Neural progenitor cell (in vitro differentiated cells): Measurements from ENCODE around the gene THEM4. TPM values are rescaled to one million over a fixed set of nuclear protein-coding genes. Genes with fewer than 3 reads are reported as not detected.

Source experiments
- DNase-seq: peaks from one replicate; pipeline ENCODE4 v3.0.0-alpha.2; 2016; ENCODE audit warnings: low spot score
- H2AFZ ChIP-seq: fragments of 200-600 bp; sonication (generic); replicated peaks from 2 replicates; pipeline ENCODE4 v1.6.1; 2016; ENCODE audit warnings: antibody characterized with exemption
- H3F3A ChIP-seq: fragments of 200-600 bp; sonication (generic); 2 replicates; pipeline ENCODE4 v1.6.1; 2016; ENCODE audit warnings: antibody characterized with exemption, low read depth
- H3K27ac ChIP-seq: fragments of 200-600 bp; sonication (generic); 2 replicates; pipeline ENCODE4 v1.5.1; 2016; ENCODE audit warnings: mild to moderate bottlenecking
- H3K27me3 ChIP-seq: fragments of 200-600 bp; sonication (generic); 2 replicates; pipeline ENCODE4 v1.6.1; 2016; ENCODE audit warnings: mild to moderate bottlenecking, moderate library complexity
- H3K36me3 ChIP-seq: fragments of 200-600 bp; sonication (generic); 2 replicates; pipeline ENCODE4 v1.5.1; 2016
- H3K4me1 ChIP-seq: fragments of 200-600 bp; sonication (generic); 2 replicates; pipeline ENCODE4 v1.6.1; 2016; ENCODE audit warnings: mixed run types
- H3K4me2 ChIP-seq: fragments of 200-600 bp; sonication (generic); 2 replicates; pipeline ENCODE4 v1.6.1; 2016
- H3K4me3 ChIP-seq: fragments of 200-600 bp; sonication (generic); 2 replicates; pipeline ENCODE4 v1.5.1; 2016
- H3K79me2 ChIP-seq: fragments of 200-600 bp; sonication (generic); 2 replicates; pipeline ENCODE4 v1.6.1; 2016; ENCODE audit warnings: low read depth
- H3K9ac ChIP-seq: fragments of 200-600 bp; sonication (generic); 2 replicates; pipeline ENCODE4 v1.6.1; 2016
- H3K9me3 ChIP-seq: fragments of 200-600 bp; sonication (generic); 2 replicates; pipeline ENCODE4 v1.5.1; 2016; ENCODE audit warnings: low read depth
- H4K20me1 ChIP-seq: fragments of 200-600 bp; sonication (generic); 2 replicates; pipeline ENCODE4 v1.6.1; 2016; ENCODE audit warnings: low read depth
- H3K27ac Mint-ChIP-seq: 3 replicates; pipeline ENCODE4 v1.8.0; 2021; ENCODE audit warnings: mixed read lengths
- H3K27me3 Mint-ChIP-seq: 2 replicates; pipeline ENCODE4 v1.8.0; 2022; ENCODE audit warnings: low read depth, mild to moderate bottlenecking, inconsistent platforms, moderate library complexity, mixed read lengths; ENCODE audit not compliant: insufficient read depth
- H3K36me3 Mint-ChIP-seq: 3 replicates; pipeline ENCODE4 v1.8.0; 2021; ENCODE audit warnings: mixed read lengths
- H3K4me1 Mint-ChIP-seq: 3 replicates; pipeline ENCODE4 v1.8.0; 2021; ENCODE audit warnings: mixed read lengths
- H3K4me3 Mint-ChIP-seq: 3 replicates; pipeline ENCODE4 v1.8.0; 2021; ENCODE audit warnings: mild to moderate bottlenecking, moderate library complexity, mixed read lengths
- H3K9me3 Mint-ChIP-seq: 3 replicates; pipeline ENCODE4 v1.8.0; 2020; ENCODE audit warnings: mixed read lengths
- EZH2 ChIP-seq: fragments of 200-600 bp; sonication (generic); IDR thresholded peaks from 2 replicates; pipeline ENCODE4 v1.6.1; 2017; ENCODE audit warnings: antibody characterized with exemption, mild to moderate bottlenecking, moderate library complexity
- EZH2phosphoT487 ChIP-seq: fragments of 200-600 bp; sonication (generic); IDR thresholded peaks from 2 replicates; pipeline ENCODE4 v1.6.1; 2017; ENCODE audit warnings: antibody characterized with exemption
- total RNA-seq: library from RNA; depleted of rRNA; stranded (reverse); fragments of >200 nt; gene quantifications from 2 replicates; pipeline ENCODE4 v1.2.3, GENCODE V29; 2015; ENCODE audit warnings: low replicate concordance
- TF ChIP-seq, protein P1 (sequence below): fragments of 200-600 bp; sonication (generic); IDR thresholded peaks from 2 replicates; pipeline ENCODE4 v1.5.1; 2017; ENCODE audit warnings: antibody characterized with exemption, mild to moderate bottlenecking

The THEM4 gene
- total RNA-seq, 1 donor from 2014 or later = 14.1 TPM

DNA sequence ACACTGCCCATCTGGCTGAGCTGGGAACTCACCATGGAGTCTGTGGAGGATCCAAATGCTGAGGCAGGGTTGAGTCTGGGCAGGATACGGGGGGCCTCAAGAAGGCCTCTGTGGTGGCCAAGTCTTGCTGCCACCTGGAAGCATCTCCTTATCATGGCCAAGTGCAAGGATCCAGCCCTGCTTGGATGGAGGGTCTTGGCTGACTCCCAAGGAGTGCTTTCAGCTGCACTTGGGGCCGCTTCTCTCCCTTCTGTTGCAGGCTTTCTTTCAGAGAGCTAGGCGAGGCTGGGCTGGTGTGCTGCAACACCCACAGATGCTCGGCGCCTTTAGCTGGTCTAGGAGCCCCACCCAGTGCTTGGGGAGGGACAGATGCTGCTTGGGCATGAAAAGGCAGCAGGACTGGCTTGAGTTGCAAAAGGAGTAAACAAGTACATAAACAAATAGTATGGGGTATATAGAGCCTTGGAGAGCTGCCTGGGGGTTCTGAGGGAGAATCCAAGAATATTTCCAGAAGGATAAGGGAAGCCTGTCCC lies 55.8 kb downstream of the THEM4 start, which contains the start of gene THEM5:
Gene THEM5 (minus strand): TSS at position 302 of the 533 bp plus-strand sequence. CDS start 147 bp downstream, at position 155.
- Histone ChIP-seq H3K27me3 (no peaks in the 10 kb centered on the region), H3K4me3 (no peak within 1 kb of the TSS), H3K4me1 (no peaks in the 10 kb centered on the region), H3K4me2 (no peak within 1 kb of the TSS), H2AFZ (no peak within 1 kb of the TSS), H4K20me1 (no peaks in the 10 kb centered on the region), H3K36me3 (no peaks in the 10 kb centered on the region), H3F3A (no peaks in the 10 kb centered on the region), H3K9me3 (no peaks in the 10 kb centered on the region), H3K27ac (no peak within 1 kb of the TSS), H3K9ac (no peak within 1 kb of the TSS), H3K79me2 (no peaks in the 10 kb centered on the region)
- H3K36me3 Mint-ChIP-seq = no peaks in the 10 kb centered on the region
- no peak for DNase-seq
- TF ChIP-seq EZH2phosphoT487 (no peak), EZH2 (no peak)
- TF ChIP-seq, protein P1, sequence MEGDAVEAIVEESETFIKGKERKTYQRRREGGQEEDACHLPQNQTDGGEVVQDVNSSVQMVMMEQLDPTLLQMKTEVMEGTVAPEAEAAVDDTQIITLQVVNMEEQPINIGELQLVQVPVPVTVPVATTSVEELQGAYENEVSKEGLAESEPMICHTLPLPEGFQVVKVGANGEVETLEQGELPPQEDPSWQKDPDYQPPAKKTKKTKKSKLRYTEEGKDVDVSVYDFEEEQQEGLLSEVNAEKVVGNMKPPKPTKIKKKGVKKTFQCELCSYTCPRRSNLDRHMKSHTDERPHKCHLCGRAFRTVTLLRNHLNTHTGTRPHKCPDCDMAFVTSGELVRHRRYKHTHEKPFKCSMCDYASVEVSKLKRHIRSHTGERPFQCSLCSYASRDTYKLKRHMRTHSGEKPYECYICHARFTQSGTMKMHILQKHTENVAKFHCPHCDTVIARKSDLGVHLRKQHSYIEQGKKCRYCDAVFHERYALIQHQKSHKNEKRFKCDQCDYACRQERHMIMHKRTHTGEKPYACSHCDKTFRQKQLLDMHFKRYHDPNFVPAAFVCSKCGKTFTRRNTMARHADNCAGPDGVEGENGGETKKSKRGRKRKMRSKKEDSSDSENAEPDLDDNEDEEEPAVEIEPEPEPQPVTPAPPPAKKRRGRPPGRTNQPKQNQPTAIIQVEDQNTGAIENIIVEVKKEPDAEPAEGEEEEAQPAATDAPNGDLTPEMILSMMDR = no peak
- no peak within 1 kb of the TSS for H3K27ac Mint-ChIP-seq
- H3K4me1 Mint-ChIP-seq = peaks cover 3% of the 10 kb centered on the region
- H3K4me3 Mint-ChIP-seq = no peak within 1 kb of the TSS
- H3K9me3 Mint-ChIP-seq = no peaks in the 10 kb centered on the region
- peaks cover 10% of the 10 kb centered on the region for H3K27me3 Mint-ChIP-seq

DNA sequence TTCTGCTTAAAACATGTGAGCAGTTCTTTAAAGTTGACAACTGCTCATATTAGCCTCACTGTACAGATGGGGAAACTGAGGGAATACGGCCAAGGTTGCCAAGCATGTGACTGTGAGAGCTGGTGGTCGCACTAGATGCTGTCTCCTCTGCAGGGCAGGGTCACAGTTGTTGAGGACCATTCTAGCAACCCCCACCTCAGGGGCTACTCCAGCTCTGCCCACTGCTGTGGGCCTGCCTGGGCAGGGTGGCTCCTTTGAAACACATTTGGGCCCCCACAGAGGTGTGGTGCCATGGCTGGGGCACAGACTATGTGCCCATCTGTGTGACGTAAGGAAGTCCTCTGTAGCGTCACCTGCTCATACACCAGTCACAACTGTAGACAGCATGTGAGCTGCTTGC lies 56.6 kb downstream of the THEM4 start:
- H3K4me2 ChIP-seq = no peak overlapping the region
- Mint-ChIP-seq H3K36me3 (no peaks in the 10 kb centered on the region), H3K27me3 (peaks cover 10% of the 10 kb centered on the region), H3K9me3 (no peaks in the 10 kb centered on the region), H3K4me3 (no peak overlapping the region), H3K27ac (no peak overlapping the region), H3K4me1 (peaks cover 3% of the 10 kb centered on the region)
- H3F3A ChIP-seq = no peaks in the 10 kb centered on the region
- TF ChIP-seq, protein P1 = no peak
- TF ChIP-seq EZH2phosphoT487 (no peak), EZH2 (no peak)
- no peak for DNase-seq
- no peaks in the 10 kb centered on the region for H3K4me1 ChIP-seq
- no peaks in the 10 kb centered on the region for H3K36me3 ChIP-seq
- no peaks in the 10 kb centered on the region for H3K9me3 ChIP-seq
- no peak overlapping the region for H3K4me3 ChIP-seq
- no peaks in the 10 kb centered on the region for H4K20me1 ChIP-seq
- no peak overlapping the region for H3K27ac ChIP-seq
- H3K79me2 ChIP-seq = no peaks in the 10 kb centered on the region
- no peak overlapping the region for H2AFZ ChIP-seq
- H3K27me3 ChIP-seq = no peaks in the 10 kb centered on the region
- H3K9ac ChIP-seq = no peak overlapping the region

DNA sequence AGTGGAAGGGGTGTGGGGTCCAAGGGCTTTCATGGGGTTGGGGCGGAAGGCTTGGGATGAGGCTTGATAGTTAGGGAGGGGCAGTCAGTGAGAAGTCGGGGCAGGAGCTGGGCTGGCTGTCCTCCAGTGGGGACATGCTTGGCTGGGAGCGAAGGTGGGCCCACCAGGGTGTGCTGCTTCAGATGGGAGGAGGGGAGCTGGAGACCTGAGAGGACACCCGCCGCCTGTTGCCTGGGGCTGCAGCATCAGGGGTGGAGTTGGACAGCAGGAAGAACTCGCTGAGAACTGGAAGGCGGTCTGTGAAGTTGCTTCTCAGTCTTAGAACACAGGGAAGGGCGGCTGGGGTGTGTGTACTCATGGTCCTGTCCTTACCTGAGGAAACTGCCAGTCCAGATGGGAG lies 57.4 kb downstream of the THEM4 start:
- Histone ChIP-seq H3K4me3 (no peak overlapping the region), H3K79me2 (no peaks in the 10 kb centered on the region), H3K36me3 (no peaks in the 10 kb centered on the region), H3K4me2 (no peak overlapping the region), H3K27ac (no peak overlapping the region), H4K20me1 (no peaks in the 10 kb centered on the region), H3K4me1 (no peaks in the 10 kb centered on the region), H3K9ac (no peak overlapping the region), H3K9me3 (no peaks in the 10 kb centered on the region), H3F3A (no peaks in the 10 kb centered on the region), H3K27me3 (no peaks in the 10 kb centered on the region), H2AFZ (no peak overlapping the region)
- H3K9me3 Mint-ChIP-seq = no peaks in the 10 kb centered on the region
- H3K27ac Mint-ChIP-seq = no peak overlapping the region
- H3K4me1 Mint-ChIP-seq = peaks cover 3% of the 10 kb centered on the region
- H3K27me3 Mint-ChIP-seq = peaks cover 10% of the 10 kb centered on the region
- TF ChIP-seq, protein P1 = no peak
- no peak for TF ChIP-seq EZH2phosphoT487
- TF ChIP-seq EZH2 = no peak
- no peak overlapping the region for H3K4me3 Mint-ChIP-seq
- DNase-seq = no peak
- no peaks in the 10 kb centered on the region for H3K36me3 Mint-ChIP-seq
